K562 (cell line): ENCODE data around the gene TFDP1. TPM values are rescaled to one million over a fixed set of nuclear protein-coding genes. Genes with fewer than 3 reads are reported as not detected.

Experiments
- ATAC-seq: fragments of 200-7000 bp; cut with Tn5 transposase; 3 replicates; pipeline ENCODE4 v1.9.1; 2020; ENCODE audit warnings: moderate library complexity
- BruUV-seq: library from RNA; stranded (reverse); fragments of 400-500 nt; replicated peaks from 2 replicates; lab custom pipeline; 2021; lab: Mats Ljungman, UMichigan
- CTCF ChIA-PET: fragments of 300-600 bp; formaldehyde crosslinking; extraction: SDS; loops from one replicate; lab custom pipeline; 2021; ENCODE audit warnings: low intra/inter-chr PET ratio; lab: Yijun Ruan, JAX
- POLR2A ChIA-PET: fragments of 300-600, 350-650 bp; sonication (Branson Sonifier 250); formaldehyde crosslinking; extraction: SDS; loops from one replicate; lab custom pipeline; 2021; ENCODE audit warnings: antibody characterized with exemption, inconsistent platforms; lab: Yijun Ruan, JAX
- DNase-seq, 4 experiments: peaks; one replicate each; pipeline versions ENCODE4 v3.0.0 to v3.0.0-alpha.2; 2011 to 2018; ENCODE audit warnings: low spot score in 3 of 4, mixed read lengths in 3 of 4; ENCODE audit errors: extremely low read depth in 1 of 4
- FAIRE-seq: peaks from 2 replicates; lab custom pipeline; 2011; peaks lifted over from hg19 to GRCh38; lab: Jason Lieb, UNC
- H2AFZ ChIP-seq: 2 replicates; pipeline ENCODE4 v1.6.0; 2011; ENCODE audit warnings: low read depth, low read length, control low read depth, inconsistent platforms
- H3K27ac ChIP-seq: fragments of 200-600 bp; 3 replicates; pipeline ENCODE4 v1.8.0; 2011; ENCODE audit warnings: low read depth, mild to moderate bottlenecking, control low read depth, inconsistent platforms, low read length, moderate library complexity, mixed read lengths; ENCODE audit errors: extremely low read depth
- H3K27me3 ChIP-seq, 2 experiments: fragments of 300-600 bp in 1 of 2; 2 replicates in 1 of 2; 3 replicates in 1 of 2; pipeline versions ENCODE4 v1.6.0 to v1.8.0; 2011; ENCODE audit warnings: inconsistent platforms in 2 of 2, low read length in 2 of 2, mild to moderate bottlenecking in 1 of 2, mixed read lengths in 1 of 2, moderate library complexity in 1 of 2; ENCODE audit not compliant: control insufficient read depth in 2 of 2, insufficient read depth in 2 of 2
- H3K36me3 ChIP-seq: fragments of 300-600 bp; 3 replicates; pipeline ENCODE4 v1.8.0; 2011; ENCODE audit warnings: mild to moderate bottlenecking, low read length, inconsistent platforms; ENCODE audit not compliant: control insufficient read depth, insufficient read depth
- H3K4me1 ChIP-seq, 2 experiments: fragments of 200-600 bp in 1 of 2; replicated peaks in 1 of 2; 2 replicates in 1 of 2; 3 replicates in 1 of 2; pipeline versions ENCODE4 v1.5.1 to v1.8.0; 2011; ENCODE audit warnings: inconsistent platforms in 2 of 2, low read length in 2 of 2, mild to moderate bottlenecking in 1 of 2, mixed read lengths in 1 of 2, moderate library complexity in 1 of 2; ENCODE audit not compliant: control insufficient read depth in 2 of 2, insufficient read depth in 2 of 2
- H3K4me2 ChIP-seq: 2 replicates; pipeline ENCODE4 v1.6.1; 2011; ENCODE audit warnings: low read length, control low read depth, inconsistent platforms, mixed read lengths; ENCODE audit not compliant: insufficient read depth
- H3K4me3 ChIP-seq: fragments of 200-600 bp; sonication (generic), shearing (Covaris generic); 2 replicates; pipeline ENCODE4 v1.5.1; 2016; ENCODE audit warnings: control low read depth, inconsistent platforms
- H3K79me2 ChIP-seq: fragments of 200-600 bp; 3 replicates; pipeline ENCODE4 v1.8.0; 2011; ENCODE audit warnings: low read length, inconsistent platforms; ENCODE audit not compliant: control insufficient read depth, insufficient read depth
- H3K9ac ChIP-seq, 2 experiments: 2 replicates each; pipeline versions ENCODE4 v1.6.0 to v1.6.1; 2011; ENCODE audit warnings: low read depth in 2 of 2, low read length in 2 of 2, control low read depth in 1 of 2, inconsistent platforms in 1 of 2, mild to moderate bottlenecking in 1 of 2, mixed read lengths in 1 of 2; ENCODE audit not compliant: insufficient read depth in 1 of 2
- H3K9me1 ChIP-seq: one replicate; pipeline ENCODE4 v1.6.0; 2011; ENCODE audit warnings: inconsistent platforms, mild to moderate bottlenecking, low read length, moderate library complexity; ENCODE audit not compliant: control insufficient read depth, insufficient read depth
- H3K9me3 ChIP-seq: replicated peaks from 2 replicates; pipeline ENCODE4 v1.5.1; 2011; ENCODE audit warnings: low read depth, low read length, inconsistent platforms; ENCODE audit not compliant: control insufficient read depth, insufficient read depth
- H4K20me1 ChIP-seq: replicated peaks from 2 replicates; pipeline ENCODE4 v1.6.1; 2011; ENCODE audit warnings: low read length, inconsistent platforms, mixed read lengths; ENCODE audit not compliant: control insufficient read depth, insufficient read depth
- NFIX ChIP-seq: fragments of 250-450 bp; sonication (Bioruptor Pico); IDR thresholded peaks from 2 replicates; pipeline ENCODE4 v1.4.0; 2020; ENCODE audit warnings: low read depth, mild to moderate bottlenecking, moderate library complexity
- SIN3A ChIP-seq, 2 experiments: fragments of 150-350 bp in 1 of 2; IDR thresholded peaks; 2 replicates each; pipeline ENCODE4 v1.6.1; 2011 to 2016; ENCODE audit warnings: borderline replicate concordance in 2 of 2, low read depth in 2 of 2, low read length in 2 of 2, mild to moderate bottlenecking in 2 of 2, moderate library complexity in 2 of 2; ENCODE audit not compliant: control insufficient read depth in 1 of 2
- SMARCB1 ChIP-seq: IDR thresholded peaks from 2 replicates; pipeline ENCODE4 v1.6.1; 2011; ENCODE audit warnings: improper control_type of control experiment, low read depth; ENCODE audit not compliant: insufficient read length
- SMARCE1 ChIP-seq: fragments of 450-650 bp; IDR thresholded peaks from 2 replicates; pipeline ENCODE4 v1.7.1; 2016; ENCODE audit warnings: mild to moderate bottlenecking
- ZNF347 ChIP-seq: fragments of 450-650 bp; formaldehyde crosslinking; IDR thresholded peaks from 2 replicates; pipeline ENCODE4 v1.4.0; 2020; ENCODE audit warnings: low read depth, mild to moderate bottlenecking, moderate library complexity
- ZNF586 ChIP-seq: fragments of 450-650 bp; formaldehyde crosslinking; conservative IDR thresholded peaks from 2 replicates; pipeline ENCODE4 v1.4.0; 2020; ENCODE audit warnings: mild to moderate bottlenecking, moderate library complexity
- ZNF766 ChIP-seq: fragments of 200-800 bp; sonication (Bioruptor generic); conservative IDR thresholded peaks from 2 replicates; pipeline ENCODE4 v1.6.1; 2016; ENCODE audit warnings: missing genetic modification characterization, missing compliant biosample characterization
- WGBS: fragments of 100-300 bp; shearing (Covaris generic); methylation state at CpG from one replicate; pipeline ENCODE4 v1.1.6; 2016; ENCODE audit warnings: low coverage, mixed read lengths; ENCODE audit not compliant: insufficient coverage; ENCODE audit errors: missing lambda C conversion rate; 5-methylcytosine and 5-hydroxymethylcytosine counted together
- in situ Hi-C: fragments of 300-500 bp; cut with MboI; formaldehyde crosslinking; loops from 4 replicates; pipeline ENCODE4 v1.15.0; 2018; ENCODE audit warnings: inconsistent platforms, mixed read lengths
- intact Hi-C: fragments of 100-400 bp; cut with micrococcal nuclease; formaldehyde crosslinking; loops from 2 replicates; pipeline ENCODE4 v1.14.2; 2022
- polyA plus RNA-seq, 8 experiments: library from polyadenylated mRNA; depleted of rRNA in 4 of 8; stranded (reverse) in 5 of 8; unstranded in 3 of 8; fragments of >200 nt; fragmentation: Nextera tagmentation in 2 of 8; fragmentation: Illumina TruSeq in 1 of 8; extraction: Ambion mirVana in 2 of 8; extraction: Trizol in 1 of 8; gene quantifications; 2 replicates each; pipeline versions ENCODE4 v1.2.1 to v1.2.3, GENCODE V29; 2011 to 2014; ENCODE audit warnings: inconsistent platforms in 1 of 8, missing spikeins in 1 of 8
- total RNA-seq, 7 experiments: library from RNA; depleted of rRNA in 6 of 7; stranded (reverse); fragments of >200 nt in 6 of 7; fragmentation: Illumina TruSeq in 2 of 7; extraction: Trizol in 2 of 7; gene quantifications; 2 replicates each; pipeline versions ENCODE4 v1.2.1 to v1.2.3, GENCODE V29; 2011 to 2021; ENCODE audit warnings: low replicate concordance in 1 of 7
- TF ChIP-seq, protein P1 (sequence below), 2 experiments: IDR thresholded peaks in 1 of 2; conservative IDR thresholded peaks in 1 of 2; 2 replicates each; pipeline ENCODE4 v1.6.1; 2016; ENCODE audit warnings: low read depth in 2 of 2, mild to moderate bottlenecking in 1 of 2, missing compliant biosample characterization in 1 of 2, missing genetic modification characterization in 1 of 2, moderate library complexity in 1 of 2
- TF ChIP-seq, protein P2 (sequence below): sonication (generic); formaldehyde crosslinking; IDR thresholded peaks from 2 replicates; pipeline ENCODE4 v1.8.0; 2022; ENCODE audit warnings: mild to moderate bottlenecking, missing genetic modification reagents, borderline replicate concordance
- TF ChIP-seq, protein P3 (sequence below): sonication (generic); formaldehyde crosslinking; IDR thresholded peaks from 2 replicates; pipeline ENCODE4 v1.8.1; 2023; ENCODE audit warnings: mild to moderate bottlenecking, missing genetic modification reagents

The TFDP1 gene
- total and polyA plus RNA-seq, 9 of the 15 experiments (the other 6 are each of a cell fraction or from before 2014, with no cell fraction given), result 33.8 to 145 (median 69.1) TPM

DNA sequence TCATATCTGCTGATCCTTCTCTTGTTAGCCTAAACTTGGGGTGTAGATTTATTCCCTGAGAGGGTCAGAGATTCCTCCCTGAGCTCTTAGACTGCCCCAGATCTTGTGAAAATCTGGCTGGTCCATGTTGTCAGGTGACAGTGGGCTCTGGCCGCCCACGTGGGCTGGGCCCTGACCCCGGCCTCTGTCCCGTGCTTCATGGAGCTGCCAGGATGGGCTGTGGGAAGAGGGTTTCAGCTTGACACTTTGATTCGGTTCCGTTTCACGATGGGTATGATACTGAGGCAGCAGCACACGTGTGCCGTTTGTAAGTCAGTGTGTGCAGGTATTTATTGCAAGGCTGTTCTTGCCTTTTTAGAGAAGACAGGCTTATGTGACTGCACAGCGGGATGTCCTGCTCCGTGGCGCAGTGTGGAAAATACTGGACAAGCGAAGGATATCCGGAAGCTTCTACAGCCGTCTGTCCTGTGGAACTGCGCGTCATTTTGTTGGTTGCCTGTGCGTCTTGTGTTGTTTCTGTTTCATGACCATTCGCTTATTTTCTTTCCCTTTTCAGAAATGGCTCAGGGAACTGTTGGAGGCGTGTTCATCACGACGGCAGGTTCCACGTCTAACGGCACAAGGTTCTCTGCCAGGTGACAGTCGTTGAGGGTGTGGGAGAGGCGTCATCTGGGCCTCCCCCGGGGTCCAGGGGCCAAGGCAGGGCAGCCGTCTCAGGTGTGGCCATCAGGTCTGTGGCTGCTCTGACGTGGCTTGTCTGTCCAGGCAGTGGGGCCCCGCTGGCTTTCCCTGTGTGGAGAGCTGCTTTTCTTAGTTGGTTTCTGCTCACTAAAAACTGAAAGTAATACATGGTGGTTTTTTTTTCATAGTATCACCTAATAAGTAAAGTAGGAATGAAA, 53.0 kb downstream of the TFDP1 start:
- Histone ChIP-seq H3K4me1 (no peaks in the 10 kb centered on the region), H2AFZ (no peak overlapping the region), H3K9ac (no peak overlapping the region), H3K27me3 (no peaks in the 10 kb centered on the region), H4K20me1 (no peaks in the 10 kb centered on the region), H3K36me3 (peaks cover 89% of the 10 kb centered on the region), H3K27ac (no peak overlapping the region), H3K79me2 (no peaks in the 10 kb centered on the region), H3K9me3 (peaks cover 4% of the 10 kb centered on the region), H3K9me1 (no peaks in the 10 kb centered on the region), H3K4me2 (no peak overlapping the region), H3K4me3 (no peak overlapping the region)
- no peak for ATAC-seq
- 94% methylated on average over 20 of the region's 30 CpGs for WGBS
- no peak for FAIRE-seq
- no TSS peak for BruUV-seq
- intact Hi-C loops, result no loop called here
- CTCF ChIA-PET, result no interaction called here
- POLR2A ChIA-PET, result no interaction called here
- DNase-seq, result no peak
- in situ Hi-C loops, result no loop called here
- TF ChIP-seq, protein P1, sequence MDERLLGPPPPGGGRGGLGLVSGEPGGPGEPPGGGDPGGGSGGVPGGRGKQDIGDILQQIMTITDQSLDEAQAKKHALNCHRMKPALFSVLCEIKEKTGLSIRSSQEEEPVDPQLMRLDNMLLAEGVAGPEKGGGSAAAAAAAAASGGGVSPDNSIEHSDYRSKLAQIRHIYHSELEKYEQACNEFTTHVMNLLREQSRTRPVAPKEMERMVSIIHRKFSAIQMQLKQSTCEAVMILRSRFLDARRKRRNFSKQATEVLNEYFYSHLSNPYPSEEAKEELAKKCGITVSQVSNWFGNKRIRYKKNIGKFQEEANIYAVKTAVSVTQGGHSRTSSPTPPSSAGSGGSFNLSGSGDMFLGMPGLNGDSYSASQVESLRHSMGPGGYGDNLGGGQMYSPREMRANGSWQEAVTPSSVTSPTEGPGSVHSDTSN (CRISPR knock-in tag; IDR thresholded peaks at IDR 0.05; ENCODE audit: low read depth), result no peak
- TF ChIP-seq, protein P1 (tag; conservative IDR thresholded peaks at IDR 0.05; ENCODE audit: low read depth), result no peak
- TF ChIP-seq, protein P2, sequence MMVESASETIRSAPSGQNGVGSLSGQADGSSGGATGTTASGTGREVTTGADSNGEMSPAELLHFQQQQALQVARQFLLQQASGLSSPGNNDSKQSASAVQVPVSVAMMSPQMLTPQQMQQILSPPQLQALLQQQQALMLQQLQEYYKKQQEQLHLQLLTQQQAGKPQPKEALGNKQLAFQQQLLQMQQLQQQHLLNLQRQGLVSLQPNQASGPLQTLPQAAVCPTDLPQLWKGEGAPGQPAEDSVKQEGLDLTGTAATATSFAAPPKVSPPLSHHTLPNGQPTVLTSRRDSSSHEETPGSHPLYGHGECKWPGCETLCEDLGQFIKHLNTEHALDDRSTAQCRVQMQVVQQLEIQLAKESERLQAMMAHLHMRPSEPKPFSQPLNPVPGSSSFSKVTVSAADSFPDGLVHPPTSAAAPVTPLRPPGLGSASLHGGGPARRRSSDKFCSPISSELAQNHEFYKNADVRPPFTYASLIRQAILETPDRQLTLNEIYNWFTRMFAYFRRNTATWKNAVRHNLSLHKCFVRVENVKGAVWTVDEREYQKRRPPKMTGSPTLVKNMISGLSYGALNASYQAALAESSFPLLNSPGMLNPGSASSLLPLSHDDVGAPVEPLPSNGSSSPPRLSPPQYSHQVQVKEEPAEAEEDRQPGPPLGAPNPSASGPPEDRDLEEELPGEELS (CRISPR knock-in tag), result no peak
- TF ChIP-seq, protein P3, sequence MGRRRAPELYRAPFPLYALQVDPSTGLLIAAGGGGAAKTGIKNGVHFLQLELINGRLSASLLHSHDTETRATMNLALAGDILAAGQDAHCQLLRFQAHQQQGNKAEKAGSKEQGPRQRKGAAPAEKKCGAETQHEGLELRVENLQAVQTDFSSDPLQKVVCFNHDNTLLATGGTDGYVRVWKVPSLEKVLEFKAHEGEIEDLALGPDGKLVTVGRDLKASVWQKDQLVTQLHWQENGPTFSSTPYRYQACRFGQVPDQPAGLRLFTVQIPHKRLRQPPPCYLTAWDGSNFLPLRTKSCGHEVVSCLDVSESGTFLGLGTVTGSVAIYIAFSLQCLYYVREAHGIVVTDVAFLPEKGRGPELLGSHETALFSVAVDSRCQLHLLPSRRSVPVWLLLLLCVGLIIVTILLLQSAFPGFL (CRISPR knock-in tag), result no peak
- TF ChIP-seq ZNF347 (CRISPR knock-in tag) (no peak), ZNF766 (CRISPR knock-in tag) (no peak), SIN3A (IDR thresholded peaks at IDR 0.05; ENCODE audit: borderline replicate concordance in 2 of 2, control insufficient read depth in 1 of 2, low read depth in 2 of 2, low read length in 2 of 2) (no peak), NFIX (CRISPR knock-in tag) (no peak), ZNF586 (no peak), SMARCE1 (no peak), SMARCB1 (no peak)
